ENCODE measurements around the gene CUTA.

GRCh38 chr6:33391278-33391921 lies 26.5 kb downstream of the CUTA start, which contains the start of gene KIFC1:
- TF ChIP-seq POLR2AphosphoS5 (IDR thresholded peaks at IDR 0.05) (peak; percentile 44 to 96 (median 94)), CTCF (IDR thresholded peaks at IDR 0.05) (peak in 6 of 7 experiments; percentile 20 to 99 (median 95)), POLR2A (IDR thresholded peaks at IDR 0.05) (no peak), EP300 (IDR thresholded peaks at IDR 0.05) (no peak)
